Activated CD4-positive, alpha-beta T cell treated with anti-CD3 and anti-CD28 coated beads, Interleukin-2, amount 10 ng/mL, durations not matched to agents 7 days and 5 days (primary cell): Measurements from ENCODE around the gene GPX1. TPM values are rescaled to one million over a fixed set of nuclear protein-coding genes. Genes with fewer than 3 reads are reported as not detected.
"Not testable (repeated sequence)": the region's sequence is repeated elsewhere in the genome, so short reads cannot be mapped to it uniquely, and the experiment has no call there.

ENCODE experiments used
- CTCF ChIA-PET: fragments of 350-600 bp; sonication (Branson Sonifier 250); formaldehyde crosslinking; loops from one replicate; lab custom pipeline; 2021; ENCODE audit warnings: antibody characterized with exemption; lab: Charles Lee
- POLR2A ChIA-PET: fragments of 350-600 bp; sonication (Branson Sonifier 250); formaldehyde crosslinking; loops from one replicate; lab custom pipeline; 2021; ENCODE audit warnings: antibody characterized with exemption; lab: Charles Lee
- DNase-seq: peaks from one replicate; pipeline ENCODE4 v3.0.0-alpha.2; 2020
- H3K27ac Mint-ChIP-seq: one replicate; pipeline ENCODE4 v1.8.0; 2021; ENCODE audit warnings: mild to moderate bottlenecking, moderate library complexity, mixed read lengths
- H3K27me3 Mint-ChIP-seq: one replicate; pipeline ENCODE4 v1.8.0; 2021; ENCODE audit warnings: mixed read lengths
- H3K36me3 Mint-ChIP-seq: one replicate; pipeline ENCODE4 v1.8.0; 2021; ENCODE audit warnings: low read depth, mixed read lengths
- H3K4me1 Mint-ChIP-seq: one replicate; pipeline ENCODE4 v1.8.0; 2021; ENCODE audit warnings: mixed read lengths
- H3K4me3 Mint-ChIP-seq: one replicate; pipeline ENCODE4 v1.8.0; 2021; ENCODE audit warnings: mild to moderate bottlenecking, moderate library complexity, mixed read lengths
- H3K9me3 Mint-ChIP-seq: one replicate; pipeline ENCODE4 v1.8.0; 2021; ENCODE audit warnings: mixed read lengths
- total RNA-seq, 2 experiments: library from RNA; stranded (reverse); gene quantifications; one replicate each; pipeline ENCODE4 v1.2.3, GENCODE V29; 2021

GPX1 gene
- total RNA-seq, 2 experiments from 2014 or later, result 89.7 to 110 TPM

DNA sequence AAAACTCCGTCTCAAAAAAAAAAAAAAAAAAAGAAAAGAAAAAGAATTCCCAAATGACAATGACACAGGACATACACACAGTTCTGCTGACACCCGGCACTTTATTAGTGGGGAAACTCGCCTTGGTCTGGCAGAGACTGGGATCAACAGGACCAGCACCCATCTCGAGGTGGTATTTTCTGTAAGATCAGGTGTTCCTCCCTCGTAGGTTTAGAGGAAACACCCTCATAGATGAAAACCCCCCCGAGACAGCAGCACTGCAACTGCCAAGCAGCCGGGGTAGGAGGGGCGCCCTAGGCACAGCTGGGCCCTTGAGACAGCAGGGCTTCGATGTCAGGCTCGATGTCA is 1.1 kb downstream of the GPX1 start:
- CTCF ChIA-PET, result interaction anchor here (0.9 to 1.1 kb wide), 2 partner anchors 9 to 13 kb away, joined by 4 read pairs; no protein-coding TSS in a partner anchor
- H3K4me3 Mint-ChIP-seq, result peak overlapping the region; percentile 96
- DNase-seq, H3K27me3 Mint-ChIP-seq, H3K9me3 Mint-ChIP-seq, POLR2A ChIA-PET: not testable (repeated sequence)
- peaks cover 33% of the 10 kb centered on the region for H3K4me1 Mint-ChIP-seq
- H3K27ac Mint-ChIP-seq, result peak overlapping the region; percentile 95
- H3K36me3 Mint-ChIP-seq, result peaks cover 44% of the 10 kb centered on the region

DNA sequence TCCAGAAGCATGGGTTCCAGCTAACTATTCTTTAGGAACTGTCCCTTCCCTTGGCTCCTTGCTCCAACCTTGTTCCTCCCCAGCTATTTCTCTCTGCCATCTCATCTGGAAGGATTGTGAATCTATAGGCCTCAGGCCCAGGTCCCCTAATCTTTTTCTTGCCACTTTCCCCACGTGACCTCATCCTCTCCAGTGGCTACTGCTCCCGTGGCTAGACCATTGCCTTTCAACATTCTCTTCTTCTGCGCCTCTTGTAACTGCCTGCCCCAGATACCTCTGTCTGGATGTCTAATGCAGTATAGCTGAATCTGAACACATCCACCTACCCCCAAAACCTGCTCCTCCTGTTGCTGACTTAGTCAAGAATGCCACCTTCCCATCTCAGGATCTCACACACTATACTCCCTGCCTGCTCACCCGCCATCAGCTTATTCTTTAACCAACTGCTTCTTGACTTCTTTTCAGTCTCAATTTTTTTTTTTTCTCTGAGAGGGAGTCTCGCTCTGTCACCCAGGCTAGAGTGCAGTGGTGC is 5.2 kb downstream of the GPX1 start:
- ChIA-PET POLR2A (interaction anchor here (0.6 kb wide), 1 partner anchor 733 kb away, joined by 3 read pairs; no protein-coding TSS in a partner anchor), CTCF (interaction anchor here (0.6 to 3.0 kb wide), 6 partner anchors 13 to 159 kb away, joined by 3 to 14 read pairs (median 3); partner anchors contain the start of gene USP4)
- H3K27ac Mint-ChIP-seq, result no peak overlapping the region
- no peaks in the 10 kb centered on the region for H3K9me3 Mint-ChIP-seq
- peaks cover 16% of the 10 kb centered on the region for H3K36me3 Mint-ChIP-seq
- no peak for DNase-seq
- H3K4me3 Mint-ChIP-seq, result no peak overlapping the region
- H3K4me1 Mint-ChIP-seq, result peaks cover 18% of the 10 kb centered on the region
- no peaks in the 10 kb centered on the region for H3K27me3 Mint-ChIP-seq

DNA sequence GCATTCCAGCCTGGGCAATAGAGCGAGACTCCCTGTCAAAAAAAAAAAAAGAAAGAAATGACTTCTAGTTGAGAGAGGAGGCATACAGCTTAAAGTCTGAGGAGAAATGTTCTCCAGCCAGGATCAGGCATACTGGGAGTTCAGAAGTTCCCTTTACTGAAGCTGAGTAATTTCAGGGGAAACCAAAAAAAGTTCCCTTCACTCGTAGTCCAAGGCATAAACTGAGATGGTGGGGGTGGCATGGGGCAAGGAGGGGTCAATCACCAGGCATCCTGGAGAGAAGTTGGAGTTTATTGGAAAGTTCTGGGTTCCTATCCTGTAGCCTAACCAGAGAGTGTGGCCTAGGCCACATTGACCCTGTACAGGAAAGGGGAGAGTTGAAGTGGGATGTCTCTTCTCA is 5.9 kb downstream of the GPX1 start:
- H3K36me3 Mint-ChIP-seq, result peaks cover 11% of the 10 kb centered on the region

DNA sequence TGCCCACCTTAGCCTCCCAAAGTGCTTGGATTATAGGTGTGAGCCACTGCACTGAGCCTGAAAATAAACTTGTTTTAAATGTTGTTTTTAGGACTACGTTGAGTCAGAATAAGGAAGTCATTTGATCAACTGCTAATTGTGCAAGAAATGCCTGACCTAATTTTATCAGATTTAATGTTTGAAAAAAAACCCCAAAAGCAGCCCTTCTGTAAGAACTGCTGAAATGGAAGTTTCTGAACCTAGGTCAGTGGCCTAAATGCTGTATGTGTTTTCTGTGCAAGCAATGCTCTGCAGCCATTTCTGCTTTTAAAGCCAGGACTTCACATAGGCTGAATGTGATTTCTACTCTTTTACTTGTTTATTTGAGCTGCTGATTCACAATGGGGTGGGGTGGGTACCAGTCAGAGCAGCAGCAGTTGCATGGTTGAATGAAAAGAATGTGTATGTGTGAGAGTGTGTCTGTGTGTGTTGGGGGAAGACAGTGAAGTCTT is 6.6 kb downstream of the GPX1 start:
- Mint-ChIP-seq H3K27ac (no peak overlapping the region), H3K36me3 (peaks cover 8% of the 10 kb centered on the region), H3K4me1 (peaks cover 11% of the 10 kb centered on the region), H3K4me3 (no peak overlapping the region), H3K27me3 (no peaks in the 10 kb centered on the region), H3K9me3 (no peaks in the 10 kb centered on the region)
- no peak for DNase-seq
- POLR2A ChIA-PET, result no interaction called here
- CTCF ChIA-PET, result interaction anchor here (1.0 to 3.0 kb wide), 2 partner anchors 11 to 31 kb away, joined by 3 to 14 read pairs; partner anchors contain the start of gene USP4

More for the DNA sequence above, 5.9 kb downstream of the GPX1 start:
- Mint-ChIP-seq H3K4me1 (peaks cover 14% of the 10 kb centered on the region), H3K27me3 (no peaks in the 10 kb centered on the region), H3K4me3 (no peak overlapping the region), H3K9me3 (no peaks in the 10 kb centered on the region), H3K27ac (peak overlapping the region; percentile 20)
- POLR2A ChIA-PET, result no interaction called here
- DNase-seq, result no peak
- CTCF ChIA-PET, result interaction anchor here (0.7 to 3.0 kb wide), 4 partner anchors 12 to 45 kb away, joined by 3 to 14 read pairs (median 3); partner anchors contain the start of gene USP4

DNA sequence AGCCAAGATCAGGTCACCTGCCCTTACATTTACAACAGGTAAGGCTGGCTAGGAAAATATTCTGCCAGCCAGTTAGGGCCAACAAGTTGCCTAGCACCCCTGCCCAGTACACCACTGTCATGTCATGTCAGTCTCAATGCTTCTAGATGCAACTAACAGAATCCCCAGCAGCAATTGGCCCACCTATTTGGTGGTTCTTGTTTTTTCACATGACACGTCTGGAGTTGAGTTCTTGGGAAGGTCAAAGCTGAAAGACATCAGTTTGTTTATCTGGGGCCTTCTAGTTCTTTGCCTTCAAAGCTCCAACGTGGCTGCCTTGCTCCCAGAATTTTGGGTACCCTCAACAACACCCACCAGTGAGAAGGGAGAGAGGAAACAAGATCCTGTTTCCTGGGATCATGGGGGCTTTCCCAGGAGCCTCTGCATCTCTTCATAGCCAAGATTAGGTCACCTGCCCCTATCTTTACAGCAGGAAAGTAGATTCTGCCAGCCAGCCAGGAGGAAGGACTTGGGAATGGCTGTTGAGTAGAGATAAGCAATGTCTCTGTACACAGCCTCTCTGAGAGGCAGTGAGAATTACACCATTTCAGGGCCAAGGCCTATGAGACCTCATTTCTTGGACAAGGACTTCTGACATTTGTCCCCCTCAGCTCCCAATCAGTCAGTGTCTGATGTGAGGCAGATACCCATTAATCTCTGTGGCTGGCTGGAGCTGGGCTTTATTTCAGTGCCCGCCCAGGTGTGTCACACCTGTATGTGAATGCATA is 8.6 kb downstream of the GPX1 start:
- peaks cover 2% of the 10 kb centered on the region for H3K36me3 Mint-ChIP-seq
- ChIA-PET POLR2A (no interaction called here), CTCF (interaction anchor here (0.7 to 2.4 kb wide), 3 partner anchors 11 to 27 kb away, joined by 3 to 17 read pairs (median 3); partner anchors contain the start of gene USP4)
- peaks cover 13% of the 10 kb centered on the region for H3K4me1 Mint-ChIP-seq
- no peak overlapping the region for H3K27ac Mint-ChIP-seq
- H3K9me3 Mint-ChIP-seq, result no peaks in the 10 kb centered on the region
- no peak for DNase-seq
- no peaks in the 10 kb centered on the region for H3K27me3 Mint-ChIP-seq
- no peak overlapping the region for H3K4me3 Mint-ChIP-seq

DNA sequence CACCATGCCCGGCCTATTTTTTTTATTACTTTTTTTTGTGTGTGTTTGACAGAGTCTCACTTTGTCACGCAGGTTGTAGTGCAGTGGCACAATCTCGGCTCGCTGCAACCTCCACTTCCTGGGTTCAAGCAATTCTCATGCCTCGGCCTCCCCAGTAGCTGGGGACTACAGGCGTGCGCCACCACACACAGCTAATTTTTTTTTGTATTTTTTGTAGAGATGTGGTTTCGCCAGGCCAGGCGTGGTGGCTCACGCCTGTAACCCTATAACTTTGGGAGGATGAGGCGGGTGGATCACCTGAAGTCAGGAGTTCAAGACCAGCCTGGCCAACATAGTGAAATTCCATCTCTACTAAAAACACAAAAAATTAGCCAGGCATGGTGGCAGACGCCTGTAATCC is 9.8 kb downstream of the GPX1 start:
- H3K4me3 Mint-ChIP-seq, H3K27me3 Mint-ChIP-seq, H3K27ac Mint-ChIP-seq, H3K9me3 Mint-ChIP-seq, H3K36me3 Mint-ChIP-seq, DNase-seq, POLR2A ChIA-PET: not testable (repeated sequence)
- peaks cover 13% of the 10 kb centered on the region for H3K4me1 Mint-ChIP-seq
- CTCF ChIA-PET, result interaction anchor here (0.6 to 2.4 kb wide), 3 partner anchors 9 to 12 kb away, joined by 3 to 17 read pairs (median 4); partner anchors contain the start of gene USP4

DNA sequence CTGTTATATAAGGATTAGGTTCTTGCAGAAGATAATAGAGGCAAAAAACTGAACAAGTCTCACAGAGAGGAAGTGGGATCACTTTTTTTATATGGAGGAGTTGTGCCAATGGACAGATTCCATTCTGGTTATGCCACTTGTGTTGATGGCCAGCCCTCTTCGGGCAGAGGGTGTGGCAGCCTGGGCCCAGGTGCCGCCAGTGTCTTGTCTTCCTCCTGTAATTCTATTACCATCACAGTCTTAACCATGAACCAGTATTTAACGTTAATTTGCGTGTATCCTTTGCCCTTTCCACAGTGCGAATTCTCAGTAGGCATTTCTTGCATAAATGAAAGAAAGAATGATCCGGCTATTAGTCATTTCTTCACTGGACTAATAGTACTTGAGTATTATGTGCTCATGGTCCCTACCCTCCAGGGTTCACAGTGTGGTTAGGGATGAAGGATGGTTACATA is 11.3 kb downstream of the GPX1 start:
- H3K4me3 Mint-ChIP-seq, result no peak overlapping the region
- H3K36me3 Mint-ChIP-seq, result no peaks in the 10 kb centered on the region
- no peak overlapping the region for H3K27ac Mint-ChIP-seq
- no peaks in the 10 kb centered on the region for H3K9me3 Mint-ChIP-seq
- H3K27me3 Mint-ChIP-seq, result no peaks in the 10 kb centered on the region
- peaks cover 22% of the 10 kb centered on the region for H3K4me1 Mint-ChIP-seq
- ChIA-PET POLR2A (no interaction called here), CTCF (no interaction called here)
- DNase-seq, result no peak

DNA sequence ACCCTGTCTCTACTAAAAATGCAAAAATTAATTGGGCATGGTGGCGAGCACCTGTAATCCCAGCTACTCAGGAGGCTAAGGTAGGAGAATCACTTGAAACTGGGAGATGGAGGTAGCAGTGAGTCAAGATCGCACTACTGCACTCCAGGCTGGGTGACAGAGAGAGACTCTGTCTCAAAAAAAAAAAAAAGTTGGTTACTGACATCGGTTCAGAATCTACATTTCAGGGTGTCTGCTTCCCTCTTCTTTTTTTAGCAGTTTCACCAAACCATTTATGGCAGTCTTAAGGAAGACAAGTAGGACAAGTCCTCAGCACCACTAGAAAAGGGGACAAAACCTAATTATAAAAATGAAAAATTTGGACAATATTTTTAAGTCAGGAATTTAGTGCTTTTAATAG is 15.0 kb downstream of the GPX1 start:
- H3K9me3 Mint-ChIP-seq, result no peaks in the 10 kb centered on the region
- peaks cover 6% of the 10 kb centered on the region for H3K36me3 Mint-ChIP-seq
- DNase-seq, result no peak
- H3K27ac Mint-ChIP-seq, result no peak overlapping the region
- no peak overlapping the region for H3K4me3 Mint-ChIP-seq
- ChIA-PET CTCF (interaction anchor here (0.6 to 1.4 kb wide), 5 partner anchors 11 to 514 kb away, joined by 3 read pairs; no protein-coding TSS in a partner anchor), POLR2A (interaction anchor here (0.7 kb wide), 1 partner anchor 76 kb away, joined by 5 read pairs; no protein-coding TSS in a partner anchor)
- no peaks in the 10 kb centered on the region for H3K27me3 Mint-ChIP-seq
- peaks cover 41% of the 10 kb centered on the region for H3K4me1 Mint-ChIP-seq

DNA sequence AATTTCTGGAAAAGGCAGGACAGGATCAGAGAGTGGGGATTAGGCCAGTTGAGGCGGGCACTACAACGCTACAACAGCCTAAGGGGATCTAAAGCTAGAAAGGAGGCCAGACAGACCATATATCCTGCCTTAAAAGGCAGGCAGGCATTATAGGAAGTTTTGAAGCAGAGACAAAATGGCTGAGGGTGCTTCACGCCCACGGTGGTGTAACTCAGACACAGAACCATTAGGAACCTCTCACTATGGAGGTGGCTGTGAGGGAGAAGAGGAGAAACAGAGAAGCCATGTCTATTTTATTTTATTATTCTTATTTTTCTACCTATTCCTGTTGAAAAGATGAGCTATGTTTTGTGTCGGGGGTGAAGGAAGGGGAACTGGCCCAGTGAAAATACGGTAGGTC is 16.2 kb downstream of the GPX1 start:
- H3K27ac Mint-ChIP-seq, result peak overlapping the region; percentile 97
- POLR2A ChIA-PET, result no interaction called here
- H3K4me3 Mint-ChIP-seq, result peak overlapping the region; percentile 9
- H3K27me3 Mint-ChIP-seq, result no peaks in the 10 kb centered on the region
- H3K4me1 Mint-ChIP-seq, result peaks cover 44% of the 10 kb centered on the region
- CTCF ChIA-PET, result interaction anchor here (0.9 to 1.4 kb wide), 4 partner anchors 62 to 109 kb away, joined by 3 to 5 read pairs (median 3); no protein-coding TSS in a partner anchor
- DNase-seq, result no peak
- no peaks in the 10 kb centered on the region for H3K9me3 Mint-ChIP-seq
- H3K36me3 Mint-ChIP-seq, result peaks cover 9% of the 10 kb centered on the region

DNA sequence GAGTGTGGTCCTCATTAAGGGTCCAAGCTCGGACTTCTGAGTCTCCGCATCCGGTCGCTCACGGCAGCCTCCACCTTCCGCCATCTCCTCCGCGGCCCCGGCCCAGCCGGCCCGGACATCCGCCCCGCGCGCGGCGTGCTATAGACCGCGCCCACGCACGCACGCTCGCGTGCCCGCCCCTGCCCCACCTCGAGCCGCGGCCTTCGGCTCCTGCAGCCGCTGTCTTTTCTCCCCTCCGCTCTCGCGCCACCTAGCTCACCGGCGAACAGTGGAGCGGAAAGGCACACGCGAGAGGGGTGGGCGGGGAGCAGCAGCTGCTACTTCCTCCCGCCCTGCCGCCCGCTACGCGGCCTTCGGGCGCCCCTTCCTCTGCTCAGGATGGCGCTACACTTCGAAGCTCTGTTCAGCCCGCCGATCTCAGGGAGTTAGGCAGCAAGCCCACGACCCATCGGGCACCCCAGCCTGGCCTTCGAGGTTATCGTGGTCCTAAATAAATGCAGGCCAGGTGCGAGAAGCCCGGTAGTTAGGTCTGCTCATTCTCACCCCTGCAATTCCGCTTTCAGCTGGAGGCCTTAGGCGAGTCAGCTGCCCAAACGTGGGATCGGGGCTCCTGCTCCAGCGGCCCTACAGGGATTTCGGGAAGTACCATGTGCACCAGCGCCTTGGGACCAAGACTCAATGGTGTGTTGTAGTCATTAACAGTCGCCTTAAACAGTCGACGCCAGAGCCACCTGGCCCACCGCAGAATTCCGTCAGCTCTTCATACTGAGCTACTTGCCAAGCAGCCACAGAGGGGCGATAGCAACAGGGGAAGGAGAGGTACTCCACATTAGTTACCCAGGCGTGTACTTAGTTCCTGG is 18.0 kb downstream of the GPX1 start, which contains the start of gene USP4:
Gene USP4 (minus strand): TSS at position 113 of the 860 bp plus-strand sequence. CDS start 29 bp downstream, at position 84.
- Mint-ChIP-seq H3K27me3 (no peaks in the 10 kb centered on the region), H3K27ac (peak within 1 kb of the TSS; percentile 97), H3K4me1 (peaks cover 47% of the 10 kb centered on the region), H3K9me3 (no peaks in the 10 kb centered on the region), H3K4me3 (peak within 1 kb of the TSS; percentile 92), H3K36me3 (peaks cover 15% of the 10 kb centered on the region)
- POLR2A ChIA-PET, result interaction anchor here (0.6 to 1.8 kb wide), 7 partner anchors 19 to 130 kb away, joined by 3 to 9 read pairs (median 4); partner anchors contain the start of genes DAG1, GPX1, RHOA and TCTA
- peak; percentile 95 for DNase-seq
- CTCF ChIA-PET, result interaction anchor here (0.5 to 3.7 kb wide), 31 partner anchors 9 to 746 kb away, joined by 3 to 22 read pairs (median 4); partner anchors contain the start of genes DAG1, NDUFAF3, NICN1 and QRICH1

DNA sequence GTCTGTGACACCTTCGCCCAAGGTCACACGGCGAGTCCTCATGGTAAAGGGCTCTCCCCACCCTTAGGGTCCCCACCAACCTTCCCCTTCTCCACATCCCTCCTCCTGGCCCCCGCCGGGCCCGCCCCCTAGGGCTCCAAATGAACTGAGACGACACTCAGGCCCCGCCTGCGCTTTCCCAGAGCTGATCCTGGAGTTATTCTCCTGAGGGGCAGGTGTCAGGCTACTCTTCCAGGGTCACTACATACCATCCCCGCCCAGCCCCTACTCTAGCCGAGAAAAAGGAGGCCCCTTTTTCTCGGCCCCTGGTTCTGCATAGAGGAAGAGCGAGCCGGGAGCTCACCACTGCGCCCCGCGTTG is 18.6 kb downstream of the GPX1 start:
- Mint-ChIP-seq H3K4me3 (peak overlapping the region; percentile 92), H3K36me3 (peaks cover 21% of the 10 kb centered on the region), H3K27me3 (no peaks in the 10 kb centered on the region), H3K4me1 (peaks cover 50% of the 10 kb centered on the region), H3K9me3 (no peaks in the 10 kb centered on the region), H3K27ac (peak overlapping the region; percentile 97)
- DNase-seq, result peak; percentile 35
- ChIA-PET CTCF (interaction anchor here (0.9 to 3.7 kb wide), 26 partner anchors 8 to 333 kb away, joined by 3 to 22 read pairs (median 5); partner anchors contain the start of genes DAG1, NDUFAF3, NICN1 and QRICH1), POLR2A (interaction anchor here (0.6 to 1.8 kb wide), 5 partner anchors 19 to 110 kb away, joined by 4 to 9 read pairs (median 5); partner anchors contain the start of genes GPX1, RHOA and TCTA)
